ENCODE measurements around the gene INMT.
A peak's percentile ranks its signal among the peaks of the same experiment; 100 is the strongest.

INMT gene

DNA sequence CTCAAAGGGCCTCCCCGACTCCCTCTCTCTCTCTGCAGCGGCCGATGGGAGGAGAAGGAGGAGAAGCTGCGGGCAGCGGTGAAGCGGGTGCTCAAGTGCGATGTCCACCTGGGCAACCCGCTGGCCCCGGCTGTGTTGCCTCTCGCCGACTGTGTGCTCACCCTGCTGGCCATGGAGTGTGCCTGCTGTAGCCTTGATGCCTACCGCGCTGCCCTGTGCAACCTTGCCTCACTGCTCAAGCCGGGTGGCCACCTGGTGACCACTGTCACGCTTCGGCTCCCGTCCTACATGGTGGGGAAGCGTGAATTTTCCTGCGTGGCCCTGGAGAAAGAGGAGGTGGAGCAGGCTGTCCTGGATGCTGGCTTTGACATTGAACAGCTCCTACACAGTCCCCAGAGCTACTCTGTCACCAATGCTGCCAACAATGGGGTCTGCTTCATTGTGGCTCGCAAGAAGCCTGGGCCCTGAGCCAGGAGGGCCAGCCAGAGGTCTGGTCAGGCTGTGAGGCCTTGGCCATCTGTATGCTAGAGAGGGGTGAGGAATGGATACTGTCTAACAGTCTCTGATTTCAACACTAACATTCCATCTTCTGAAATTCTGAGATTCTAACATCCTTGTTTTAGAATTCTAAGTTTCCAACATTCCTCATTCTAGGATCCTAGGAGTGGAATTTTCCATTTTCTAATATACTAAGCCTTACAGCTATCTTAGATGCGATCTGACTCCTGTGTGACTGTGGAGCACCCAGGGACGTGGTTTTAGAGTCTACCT lies 3.6 kb downstream of the INMT start:
- peak in 1 of 2 experiments; percentile 22 for DNase-seq

DNA sequence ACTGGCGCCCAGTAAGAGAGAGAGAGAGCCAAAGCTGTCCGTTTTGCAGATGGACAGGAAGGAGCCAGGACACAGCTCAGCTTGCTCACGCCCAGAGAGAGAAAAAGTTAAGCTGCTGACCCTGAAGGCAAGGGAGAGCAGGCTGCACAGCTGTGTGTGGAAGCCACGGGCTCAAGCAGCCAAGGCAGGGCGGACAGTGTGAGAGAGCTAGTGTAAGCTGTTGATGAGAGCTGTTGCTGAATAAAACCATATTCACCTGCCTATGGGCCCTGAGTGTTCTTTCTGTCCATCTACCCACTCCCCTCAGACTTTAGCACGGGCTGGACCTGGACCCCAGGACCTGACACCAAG lies 5.4 kb downstream of the INMT start:
- DNase-seq = no peak

DNA sequence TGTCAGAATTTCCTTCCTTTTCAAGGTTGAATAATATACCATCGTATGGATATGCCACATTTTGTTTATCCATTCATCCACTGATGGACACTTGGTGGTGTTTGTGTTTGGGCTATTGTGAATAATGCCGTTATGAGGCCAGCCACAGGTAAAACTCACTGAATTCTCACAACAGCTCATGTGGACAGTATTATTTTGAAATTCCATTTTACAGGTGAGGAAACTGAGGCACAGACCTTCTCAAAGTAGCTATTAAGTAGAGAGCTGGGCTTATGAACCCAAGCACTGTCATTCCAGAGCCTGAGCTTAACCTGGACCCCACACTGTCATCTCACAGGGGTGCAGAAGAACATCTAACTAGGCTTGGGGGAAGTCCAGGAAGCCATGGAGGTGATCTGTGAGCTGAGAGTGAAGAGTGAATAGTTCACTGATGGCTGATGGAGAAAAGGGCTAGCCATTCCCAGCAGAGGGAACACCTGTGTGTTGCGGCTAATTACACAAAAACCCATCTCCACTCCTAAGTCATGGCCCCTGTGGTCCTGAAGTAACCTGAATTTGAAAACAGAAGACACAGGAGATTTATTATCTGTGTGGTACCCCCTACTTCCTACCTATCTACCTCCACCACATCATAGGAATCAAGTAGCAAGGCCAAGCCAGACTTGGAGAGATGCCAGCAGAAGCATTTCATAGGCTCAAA lies 8.7 kb downstream of the INMT start:
- no peak for DNase-seq

DNA sequence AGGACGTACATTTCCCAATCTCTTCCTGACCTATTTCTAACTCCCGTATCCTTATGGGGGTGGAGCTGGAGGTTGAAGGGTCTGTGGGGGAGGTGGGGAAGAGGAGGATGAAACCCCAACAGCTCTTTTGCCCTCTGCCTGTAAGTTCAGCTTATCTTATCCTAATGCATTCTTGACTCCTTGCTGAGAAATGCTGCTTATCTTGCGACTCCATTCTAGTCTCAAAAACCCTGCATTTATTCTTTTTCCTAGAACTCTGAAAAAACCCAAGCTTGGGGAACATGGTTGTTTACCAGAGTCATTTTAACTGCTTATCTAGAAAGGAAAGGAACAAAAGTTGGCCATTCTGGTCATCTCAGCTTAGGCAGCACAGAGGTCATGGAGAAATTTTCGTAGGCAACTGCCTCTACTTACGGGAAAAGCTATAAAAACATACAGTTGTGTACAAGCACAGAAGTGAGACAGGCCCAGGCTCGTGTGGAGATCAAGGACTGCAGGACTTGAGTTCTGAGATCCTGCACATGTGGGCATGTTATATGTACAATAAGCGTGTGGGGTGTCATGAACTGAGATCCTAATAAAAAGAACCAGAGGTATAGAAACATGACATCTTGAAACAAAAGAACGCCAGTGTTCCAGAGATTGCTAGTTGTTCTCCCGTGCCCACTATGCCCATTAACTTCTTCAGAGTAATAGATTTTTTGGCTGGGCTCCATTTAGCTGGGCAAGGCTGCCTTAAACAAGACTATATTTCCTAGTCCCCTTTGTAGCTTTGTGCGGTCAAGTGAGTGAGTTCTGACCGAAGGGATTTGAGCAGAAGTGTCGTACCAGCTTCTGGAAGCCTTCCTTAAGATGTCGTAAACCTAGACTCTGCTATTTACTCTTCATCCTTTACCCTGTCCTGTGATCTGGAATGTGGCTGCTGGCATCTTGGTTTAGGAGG lies 9.6 kb downstream of the INMT start:
- DNase-seq = no peak

DNA sequence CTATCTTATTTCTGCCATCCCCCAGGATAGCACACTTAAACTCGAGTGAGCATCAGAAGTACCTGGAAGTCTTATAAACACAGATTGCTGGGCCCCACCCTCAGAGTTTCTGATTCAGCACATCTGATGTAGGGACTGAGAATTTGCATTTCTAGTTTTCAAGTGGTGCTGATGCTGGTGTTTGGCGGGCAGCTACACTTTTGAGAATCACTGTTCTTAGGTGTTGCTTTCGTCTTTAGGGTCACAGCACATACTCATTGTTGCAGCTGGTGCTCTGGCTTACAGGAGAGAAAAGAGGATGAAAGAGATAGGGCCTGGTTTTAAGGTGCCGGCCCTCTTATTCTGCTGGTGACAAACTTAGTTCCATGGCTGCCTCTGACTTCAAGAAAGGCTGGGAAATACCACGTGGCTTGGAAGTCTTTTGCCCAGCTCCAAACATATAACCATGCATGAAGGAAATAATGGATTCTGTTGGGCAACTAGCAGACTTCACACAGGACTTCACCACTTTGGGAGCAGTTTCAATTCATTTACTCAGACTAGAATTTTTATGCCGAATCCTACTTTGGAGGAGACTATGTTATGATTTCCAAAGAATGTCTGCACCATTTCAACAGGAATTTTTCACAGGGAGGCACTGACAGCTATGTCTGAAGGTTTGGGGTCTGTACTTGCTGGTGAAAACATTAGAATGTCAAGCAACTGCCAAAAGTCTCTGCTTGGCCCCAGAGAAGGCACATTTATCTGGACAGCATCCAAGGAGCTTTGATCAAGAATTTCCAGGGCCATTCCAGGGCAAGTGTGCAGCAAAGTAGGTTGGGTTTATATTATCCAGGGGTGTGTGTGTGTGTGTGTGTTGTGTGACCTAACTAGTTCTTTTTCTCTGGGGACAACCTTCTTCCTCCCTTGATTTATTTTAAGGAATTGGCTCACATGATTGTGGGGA lies 12.4 kb downstream of the INMT start:
- no peak for DNase-seq

DNA sequence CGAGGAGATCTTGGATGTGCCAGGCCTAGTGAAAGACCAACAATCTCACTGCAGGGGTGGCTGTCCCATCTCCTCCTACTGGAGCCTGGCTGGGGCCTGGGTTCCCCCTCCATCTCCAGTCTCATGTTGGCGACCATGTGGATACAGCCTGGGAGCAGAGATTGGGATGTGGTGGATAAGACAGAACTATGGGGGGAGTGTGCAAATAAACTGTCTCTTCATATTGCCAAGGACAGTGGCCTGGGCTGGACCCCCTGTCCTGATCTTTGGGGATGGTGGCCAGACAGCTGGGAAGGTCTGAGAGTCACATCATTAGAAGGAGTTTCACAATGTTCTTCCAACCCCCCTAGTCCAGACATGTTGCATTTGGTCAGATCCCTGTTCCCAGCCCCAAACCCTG lies 13.5 kb downstream of the INMT start:
- DNase-seq = no peak

DNA sequence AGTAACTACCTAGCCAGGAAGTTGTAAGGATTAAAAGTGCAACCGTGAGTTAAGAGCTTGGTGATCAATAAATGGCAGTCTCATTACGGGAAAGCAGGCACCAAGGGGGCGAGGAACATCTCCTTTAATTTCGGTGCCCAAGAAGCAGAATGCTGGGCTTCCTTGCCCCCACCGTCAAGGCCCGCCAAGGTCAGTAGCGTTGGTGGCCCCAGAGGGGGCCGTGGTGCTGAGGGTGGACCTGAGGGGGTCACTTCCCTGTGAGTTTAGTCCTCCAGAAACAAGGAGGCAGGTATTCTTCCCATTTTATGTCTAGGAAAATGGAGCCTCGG lies 18.9 kb downstream of the INMT start:
- DNase-seq = no peak

DNA sequence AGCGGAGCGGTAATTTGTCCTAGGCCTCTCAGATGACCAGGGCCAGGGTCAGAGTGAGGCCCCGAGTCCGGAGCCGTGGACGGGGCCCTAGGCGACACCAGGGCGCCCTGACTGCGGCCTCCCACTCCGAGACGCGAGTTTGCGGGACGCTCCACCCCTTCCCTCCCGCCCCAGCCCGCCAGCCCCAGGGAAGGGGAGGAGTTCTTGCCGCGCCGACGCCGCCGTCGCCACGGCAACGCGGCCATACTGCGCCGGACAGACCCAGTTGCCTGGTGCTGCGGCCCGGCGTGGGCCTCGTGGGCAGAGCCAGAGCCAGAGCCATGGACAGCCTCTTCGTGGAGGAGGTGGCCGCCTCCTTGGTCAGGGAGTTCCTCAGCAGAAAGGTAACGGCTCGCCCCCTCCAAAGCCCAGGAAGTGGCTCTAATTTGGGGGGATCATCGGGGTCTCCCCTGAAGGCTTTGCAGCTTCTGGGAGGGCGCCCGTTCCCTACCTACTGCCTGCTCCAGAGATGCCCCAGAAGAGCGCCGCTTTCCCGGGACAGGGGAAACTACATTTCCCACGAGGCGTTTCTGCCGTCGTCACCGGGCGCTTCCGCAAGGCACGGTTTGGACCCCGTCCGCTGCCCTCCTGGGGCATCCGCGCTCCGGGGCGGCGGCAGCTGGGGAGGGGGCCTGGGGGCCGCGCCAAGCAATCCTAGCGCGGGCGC lies 19.4 kb downstream of the INMT start, which contains the start of gene MINDY4:
TSS of gene MINDY4 (plus strand) at position 244 of the 706 bp plus-strand sequence. CDS start at position 321, 77 bp downstream.
- no peak for DNase-seq

DNA sequence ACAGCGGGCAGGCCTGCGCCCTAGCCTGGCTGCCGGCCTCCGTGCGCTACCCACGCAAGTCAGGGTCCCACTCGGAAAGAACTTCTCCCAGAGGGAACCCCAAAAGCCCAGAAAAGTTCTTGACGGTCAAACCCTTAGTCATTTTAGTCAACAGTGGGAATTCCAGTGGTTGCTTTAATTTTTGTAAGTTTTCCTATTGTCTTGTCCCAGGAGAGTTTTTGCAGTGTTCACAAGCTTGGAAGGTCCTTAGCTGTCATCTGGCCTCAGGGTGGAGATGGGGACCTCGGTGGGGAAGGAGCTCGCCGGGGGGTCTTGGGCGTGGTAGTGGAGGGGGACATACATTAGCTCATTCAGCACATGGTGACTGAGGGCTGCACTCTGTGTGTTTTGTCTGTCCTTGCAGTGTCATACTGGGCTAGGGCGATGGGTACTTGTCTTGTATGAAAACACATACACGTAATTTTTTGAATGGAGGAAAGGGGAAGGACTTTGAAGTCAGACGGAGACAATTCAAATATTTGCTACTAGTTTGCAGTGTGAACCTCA lies 20.0 kb downstream of the INMT start:
- no peak for DNase-seq

DNA sequence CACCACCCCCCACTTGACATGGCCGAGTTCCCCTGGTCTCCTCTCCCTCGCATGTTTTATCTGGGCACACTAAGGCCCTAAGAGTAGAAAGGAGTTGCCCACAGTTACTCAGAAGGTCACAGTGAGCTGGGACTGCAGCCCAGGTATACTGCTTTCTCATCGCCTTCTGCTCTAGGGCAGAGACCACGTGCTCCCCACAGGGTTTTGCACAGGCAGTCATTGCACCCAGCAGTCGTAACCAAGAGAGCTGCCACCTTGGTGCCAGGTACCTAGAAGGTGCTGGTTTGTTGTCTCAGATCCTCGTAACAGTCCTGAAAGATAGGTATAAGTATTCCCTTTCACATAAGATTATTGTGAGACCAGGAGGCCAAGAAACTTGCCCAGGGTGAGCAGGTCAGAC lies 21.0 kb downstream of the INMT start:
- DNase-seq = no peak

DNA sequence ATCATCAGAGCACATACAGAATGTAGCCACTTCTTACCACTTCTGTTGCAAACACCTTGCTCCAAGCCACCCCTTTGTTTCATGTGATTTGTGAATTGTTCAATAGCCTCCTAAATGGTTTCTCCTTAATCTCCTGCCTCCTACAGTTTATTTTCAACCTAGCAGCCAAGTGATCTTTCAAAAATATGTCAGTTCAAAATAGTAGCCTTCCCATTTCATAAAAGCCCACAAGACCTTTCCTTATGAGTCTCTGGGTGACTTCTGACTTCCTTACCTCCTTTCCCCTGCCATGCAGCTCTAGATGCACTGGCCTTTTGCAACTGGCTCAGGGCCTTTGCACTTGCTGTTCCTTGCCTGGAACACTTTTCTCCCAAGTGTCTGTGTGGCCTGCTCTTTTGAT lies 24.1 kb downstream of the INMT start:
- no peak for DNase-seq

DNA sequence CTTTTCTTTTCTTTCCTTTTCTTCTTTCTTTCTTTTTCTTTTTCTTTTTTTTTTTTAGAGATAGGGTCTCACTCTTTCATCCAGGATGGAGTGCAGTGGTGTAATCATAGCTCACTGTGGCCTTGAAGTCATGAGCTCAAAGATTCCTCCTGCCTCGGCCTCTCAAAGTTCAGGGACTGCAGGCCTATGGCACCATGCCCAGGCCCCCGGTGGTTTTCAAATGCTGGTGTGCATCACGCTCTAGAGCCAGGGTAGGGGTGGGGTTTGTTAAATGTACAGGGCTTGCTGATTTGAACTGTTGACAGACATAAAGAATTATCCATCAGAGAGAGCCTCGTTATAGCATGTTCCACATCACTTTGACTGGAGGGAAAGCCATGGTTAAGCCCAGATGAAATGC lies 25.0 kb downstream of the INMT start:
- DNase-seq = no peak

DNA sequence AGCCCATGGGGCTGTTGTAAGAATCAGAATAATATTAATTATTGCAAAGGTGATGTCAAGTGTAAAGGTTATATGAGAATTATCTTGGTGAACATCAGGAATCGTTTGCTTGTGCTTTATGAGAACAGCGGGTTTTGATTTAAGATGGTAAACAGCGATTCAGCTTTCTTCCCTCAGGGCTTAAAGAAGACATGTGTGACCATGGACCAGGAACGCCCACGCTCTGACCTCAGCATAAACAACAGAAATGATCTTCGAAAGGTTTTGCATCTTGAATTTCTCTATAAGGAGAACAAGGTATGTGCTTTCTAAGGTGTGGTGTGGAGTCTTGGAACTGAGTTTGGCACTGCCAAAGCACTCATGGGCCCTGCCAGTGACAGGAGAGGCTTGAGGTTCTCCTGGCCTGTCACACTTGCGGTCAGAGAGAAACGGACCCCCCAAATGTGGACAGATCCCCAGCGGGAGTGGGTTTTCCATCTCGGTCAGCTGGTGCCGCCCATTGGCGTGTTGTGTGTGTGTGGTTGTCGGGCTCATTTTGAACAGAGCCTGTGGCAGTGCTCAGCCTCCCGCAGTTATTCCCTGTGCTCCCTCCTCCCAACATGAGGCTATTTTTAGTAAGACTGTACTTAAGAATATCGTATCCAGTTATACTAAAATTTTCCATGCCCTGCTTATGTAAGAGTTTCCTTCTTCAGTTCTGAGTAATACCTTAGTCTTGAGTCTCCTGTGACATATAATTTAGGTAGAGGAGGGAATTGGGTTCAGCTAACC lies 26.5 kb downstream of the INMT start:
- DNase-seq = no peak

DNA sequence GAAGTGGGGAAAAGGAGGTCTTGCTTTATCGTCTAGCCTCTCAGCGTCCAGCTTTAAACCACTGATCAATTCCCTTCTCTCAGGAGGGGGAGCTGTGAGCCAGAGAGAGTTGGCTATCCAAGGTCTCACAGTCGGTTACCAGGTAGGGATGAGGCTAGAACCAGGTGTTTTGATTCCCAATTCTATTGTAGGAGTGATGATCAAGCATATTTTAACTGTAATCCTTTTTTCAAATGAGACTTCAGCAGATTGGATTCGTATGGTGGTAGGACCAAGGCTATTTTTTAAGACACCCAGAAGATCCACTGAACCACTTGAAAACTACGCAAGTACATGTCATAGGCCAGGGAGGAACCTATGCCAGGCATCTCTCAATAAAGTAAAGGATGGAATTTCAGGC lies 27.6 kb downstream of the INMT start:
- DNase-seq = no peak

DNA sequence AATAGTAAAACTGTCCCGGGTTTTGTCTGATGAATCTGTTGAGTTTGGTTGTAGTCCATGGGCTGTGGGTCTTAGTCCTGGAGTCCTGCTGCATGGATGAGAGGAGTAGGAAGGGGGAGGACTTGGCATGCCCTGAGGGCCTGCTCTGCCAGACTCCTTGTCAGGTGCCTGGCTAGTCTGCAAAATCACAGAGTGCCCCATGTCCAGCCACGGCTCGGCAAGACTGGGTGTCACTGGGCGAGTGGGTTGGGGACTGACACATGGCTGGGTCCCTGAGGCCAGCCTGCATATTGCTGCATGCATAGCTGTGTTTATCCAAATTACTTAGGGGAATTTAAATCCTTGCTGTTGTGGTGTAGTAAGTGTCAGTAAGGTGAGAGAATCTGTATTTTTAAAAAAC lies 29.0 kb downstream of the INMT start:
- DNase-seq = no peak

DNA sequence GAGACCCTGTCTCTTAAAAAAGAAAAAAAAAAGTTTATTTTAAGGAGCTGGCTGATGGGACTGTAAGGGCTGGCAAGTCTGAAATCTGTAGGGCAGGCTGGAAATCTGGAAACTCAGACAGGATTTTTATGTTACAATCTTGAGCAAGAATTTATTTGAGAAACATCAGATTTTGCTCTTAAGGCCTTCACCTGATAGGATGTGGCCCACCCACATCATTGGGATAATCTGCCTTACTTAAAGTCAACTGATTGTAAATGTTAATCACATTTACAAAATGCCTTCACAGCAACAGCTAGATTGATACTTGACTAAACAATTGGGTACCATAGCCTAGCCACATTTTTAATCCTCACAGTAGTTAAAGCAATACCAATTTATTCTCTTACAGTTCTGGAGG lies 30.8 kb downstream of the INMT start:
- DNase-seq = no peak

DNA sequence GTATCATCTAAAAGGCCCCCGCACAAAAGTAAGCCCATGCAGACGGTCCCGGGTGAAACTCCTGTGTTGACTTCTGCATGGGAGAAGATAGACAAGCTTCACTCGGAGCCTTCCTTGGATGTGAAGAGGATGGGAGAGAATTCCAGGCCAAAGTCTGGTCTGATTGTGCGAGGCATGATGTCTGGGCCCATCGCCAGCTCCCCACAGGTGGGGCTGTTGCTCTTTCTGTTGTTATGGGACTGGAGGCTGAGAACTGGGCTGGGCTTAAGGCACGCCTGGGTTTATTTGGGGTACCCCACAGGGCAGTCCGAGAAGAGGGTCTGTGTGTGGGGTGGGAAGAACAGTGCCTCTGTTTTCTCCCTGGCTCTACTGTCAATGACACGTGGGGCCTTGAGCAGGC lies 33.9 kb downstream of the INMT start:
- no peak for DNase-seq

DNA sequence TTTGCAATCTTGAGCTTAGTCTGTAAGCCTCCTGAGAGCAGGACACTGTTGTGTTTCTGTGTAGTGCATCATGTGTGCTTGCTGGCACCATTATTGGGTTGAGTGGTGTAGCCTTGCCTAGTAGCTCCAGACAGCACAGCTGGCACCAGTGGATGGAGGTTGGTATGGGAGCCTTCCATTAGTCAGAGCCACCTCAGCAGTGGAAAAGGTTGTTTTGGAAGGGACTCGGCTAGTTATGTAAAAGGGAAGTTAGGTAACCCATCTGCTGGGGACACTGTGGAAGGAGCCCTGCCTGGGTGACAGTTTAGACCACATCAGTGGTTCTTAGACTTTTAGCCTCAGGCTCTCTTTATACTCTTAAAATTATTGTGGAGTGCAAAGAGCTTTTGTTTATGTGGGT lies 35.6 kb downstream of the INMT start:
- no peak for DNase-seq

DNA sequence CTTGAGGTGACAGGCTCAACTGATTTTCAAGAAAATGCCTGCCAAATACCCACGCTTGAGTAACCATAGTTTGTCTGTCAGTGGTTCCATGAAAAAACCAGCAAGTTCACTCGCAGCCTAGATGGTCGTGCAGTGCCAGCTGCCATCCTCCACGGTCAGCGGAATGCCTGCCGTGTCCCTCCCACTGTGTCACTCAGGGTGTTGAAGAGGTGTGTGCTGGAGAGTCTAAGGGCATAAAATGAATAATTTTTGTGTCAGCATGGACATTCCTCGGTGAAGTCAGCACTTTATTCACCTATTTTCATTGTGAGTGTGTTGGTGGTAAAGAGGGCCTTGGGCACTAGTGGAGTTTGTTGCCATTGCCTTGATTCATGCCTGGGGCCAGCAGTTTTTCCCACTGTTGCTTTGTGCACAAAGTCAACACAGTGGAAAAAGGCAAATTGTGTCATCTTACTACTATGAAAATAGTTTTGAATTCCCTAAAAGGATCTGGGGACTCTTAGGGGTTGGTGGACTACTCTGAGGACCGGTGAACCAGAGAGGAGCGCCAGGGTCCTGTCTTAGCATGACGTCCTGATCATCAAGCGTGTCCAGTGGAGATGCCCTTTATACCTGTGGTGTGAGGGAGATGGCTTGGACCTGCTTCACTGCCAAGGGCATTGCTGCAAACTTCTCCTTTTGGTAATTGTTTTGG lies 36.9 kb downstream of the INMT start:
- DNase-seq = no peak

DNA sequence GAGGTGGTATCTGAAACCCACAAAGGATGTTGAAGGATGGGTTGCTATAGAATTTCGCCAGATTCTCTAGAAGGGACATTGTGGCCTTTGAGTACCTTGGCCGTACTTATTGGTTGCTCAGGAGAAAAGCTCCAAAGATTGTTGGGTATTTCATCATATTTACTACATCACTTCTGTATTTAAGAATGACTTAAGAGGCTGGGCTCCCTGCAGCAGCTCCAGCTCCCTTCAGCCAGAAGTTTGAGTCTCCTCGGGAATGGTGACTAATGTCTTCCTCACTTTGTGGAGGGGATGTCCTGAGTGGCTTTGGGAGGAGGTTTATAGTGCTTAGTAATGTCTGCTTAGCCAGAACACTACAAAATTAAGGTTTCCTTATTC lies 37.4 kb downstream of the INMT start:
- no peak for DNase-seq
